Measurements from ENCODE around the gene FSD1L.

The FSD1L gene

GRCh38 chr9:105447814-105448812 is at the start of gene FSD1L:
TSS of gene FSD1L (plus strand) at chr9:105448034. CDS start at chr9:105448221, 187 bp downstream.
- DNase-seq (ENCODE audit: low read depth, low spot score), result peak; percentile 52

DNA sequence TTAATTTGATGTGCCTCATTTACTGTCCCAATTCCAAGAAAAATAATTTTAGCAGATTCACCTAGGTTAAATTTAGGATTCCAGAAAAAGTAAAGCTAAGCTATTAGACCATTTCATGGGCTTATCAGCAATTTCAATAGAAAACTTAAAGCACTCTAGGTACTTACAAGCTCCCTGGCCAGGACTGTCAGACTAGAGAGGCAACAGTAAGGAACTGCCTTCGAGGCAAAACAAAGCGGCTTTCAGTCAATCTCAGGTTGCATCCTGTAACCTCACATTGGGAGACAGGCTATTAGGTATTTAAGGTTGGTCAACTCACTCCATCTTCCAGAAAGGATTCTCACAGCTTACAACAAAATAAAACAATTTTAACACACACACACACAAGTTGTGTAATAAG is 48.7 kb upstream of the FSD1L start:
- no peak for DNase-seq (ENCODE audit: low read depth, low spot score)

DNA sequence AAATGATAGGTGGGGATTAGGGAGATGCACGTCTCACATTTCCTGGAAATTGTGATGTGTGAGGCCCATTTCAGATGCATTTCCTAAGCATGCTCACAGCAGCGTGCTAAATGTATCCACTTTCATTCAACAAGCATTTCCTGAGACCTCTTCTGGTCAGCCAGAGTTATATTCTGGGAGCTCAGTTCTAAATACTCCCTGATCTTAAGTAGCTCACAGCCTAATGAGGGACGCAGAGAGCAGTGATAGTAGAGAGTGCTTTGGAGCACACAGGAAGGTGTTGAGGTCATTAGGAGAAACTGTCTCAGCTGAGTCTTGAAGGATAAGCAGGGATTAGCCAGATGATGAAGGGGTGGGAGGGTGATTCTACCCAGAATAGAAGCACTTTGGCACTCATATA is 46.2 kb upstream of the FSD1L start:
- DNase-seq (ENCODE audit: low read depth, low spot score), result no peak

- DNase-seq (ENCODE audit: low read depth, low spot score), result no peak
These were observed 44.1 kb upstream of the FSD1L start for GRCh38 chr9:105403552-105404248.

- DNase-seq (ENCODE audit: low read depth, low spot score), result no peak
These were observed 42.2 kb upstream of the FSD1L start for GRCh38 chr9:105405514-105406131.

- DNase-seq (ENCODE audit: low read depth, low spot score), result no peak
These were observed 41.5 kb upstream of the FSD1L start for GRCh38 chr9:105406369-105406768.

DNA sequence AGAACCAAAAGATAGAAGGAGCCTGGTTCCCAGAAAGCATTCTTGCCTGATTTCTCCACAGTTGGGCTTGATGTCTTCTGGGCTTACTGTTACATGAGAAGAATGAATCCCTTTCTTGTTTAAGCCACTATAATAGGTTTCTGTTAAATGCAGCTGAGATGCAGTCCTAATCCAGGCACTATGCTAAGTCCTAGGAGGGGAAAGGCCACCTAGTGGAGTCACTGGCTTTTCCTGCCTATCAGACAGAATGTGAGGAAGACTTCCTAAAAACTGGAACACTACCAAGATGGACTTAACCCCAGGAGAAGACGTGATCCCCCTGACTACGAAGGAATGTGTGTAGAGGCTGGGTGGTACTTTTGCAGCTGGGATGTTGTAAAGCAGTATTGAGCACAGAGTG is 34.3 kb upstream of the FSD1L start:
- no peak for DNase-seq (ENCODE audit: low read depth, low spot score)

- peak; percentile 24 for DNase-seq (ENCODE audit: low read depth, low spot score)
These were observed 32.7 kb upstream of the FSD1L start for GRCh38 chr9:105414947-105415661.

- no peak for DNase-seq (ENCODE audit: low read depth, low spot score)
These were observed 32.2 kb upstream of the FSD1L start for GRCh38 chr9:105415662-105415980.

DNA sequence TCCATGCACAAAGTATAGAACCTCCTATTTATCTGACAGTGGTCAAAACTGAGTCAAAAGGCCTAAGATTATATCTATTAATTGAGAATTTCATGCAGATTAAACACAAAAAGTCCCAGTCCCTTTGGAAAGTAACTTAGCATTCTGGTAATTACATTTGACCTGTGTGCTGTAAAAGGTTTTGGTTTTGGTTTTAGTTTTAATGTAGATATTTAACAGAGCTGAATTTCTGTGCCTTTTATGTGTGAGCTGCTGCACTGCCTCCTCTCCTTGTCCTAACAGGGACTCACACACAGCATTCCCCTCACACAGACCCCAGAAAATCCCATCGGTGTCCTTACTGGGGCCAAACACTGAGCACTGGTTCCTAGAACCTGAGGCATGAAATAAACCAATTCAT is 31.0 kb upstream of the FSD1L start:
- DNase-seq (ENCODE audit: low read depth, low spot score), result no peak

GRCh38 chr9:105418588-105419500 is 29.0 kb upstream of the FSD1L start:
- DNase-seq (ENCODE audit: low read depth, low spot score), result no peak

- no peak for DNase-seq (ENCODE audit: low read depth, low spot score)
These were observed 27.8 kb upstream of the FSD1L start for GRCh38 chr9:105419816-105420597.

GRCh38 chr9:105421154-105421553 is 26.7 kb upstream of the FSD1L start:
- no peak for DNase-seq (ENCODE audit: low read depth, low spot score)

DNA sequence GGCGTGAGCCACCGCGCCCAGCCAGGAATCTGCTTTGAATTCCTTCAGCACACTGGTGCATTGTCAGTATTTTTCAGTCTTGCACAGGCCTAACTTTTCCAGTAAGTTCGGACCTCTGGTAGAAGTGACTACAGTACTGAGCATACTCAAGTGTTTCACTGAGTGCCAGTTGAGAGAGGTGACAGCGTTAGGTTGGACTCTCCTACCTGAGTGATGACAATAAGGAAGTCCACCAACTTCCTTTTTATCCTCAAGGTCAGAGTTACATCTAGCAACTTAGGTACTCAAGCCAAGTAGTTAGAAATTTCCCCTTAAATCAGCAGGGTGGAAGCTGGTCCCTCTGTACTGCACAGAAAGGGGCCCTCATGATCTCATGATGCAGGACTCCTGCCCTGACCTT is 26.0 kb upstream of the FSD1L start:
- DNase-seq (ENCODE audit: low read depth, low spot score), result no peak

GRCh38 chr9:105425816-105426433 is 21.9 kb upstream of the FSD1L start:
- DNase-seq (ENCODE audit: low read depth, low spot score), result no peak

- no peak for DNase-seq (ENCODE audit: low read depth, low spot score)
These were observed 21.2 kb upstream of the FSD1L start for GRCh38 chr9:105426657-105427056.

DNA sequence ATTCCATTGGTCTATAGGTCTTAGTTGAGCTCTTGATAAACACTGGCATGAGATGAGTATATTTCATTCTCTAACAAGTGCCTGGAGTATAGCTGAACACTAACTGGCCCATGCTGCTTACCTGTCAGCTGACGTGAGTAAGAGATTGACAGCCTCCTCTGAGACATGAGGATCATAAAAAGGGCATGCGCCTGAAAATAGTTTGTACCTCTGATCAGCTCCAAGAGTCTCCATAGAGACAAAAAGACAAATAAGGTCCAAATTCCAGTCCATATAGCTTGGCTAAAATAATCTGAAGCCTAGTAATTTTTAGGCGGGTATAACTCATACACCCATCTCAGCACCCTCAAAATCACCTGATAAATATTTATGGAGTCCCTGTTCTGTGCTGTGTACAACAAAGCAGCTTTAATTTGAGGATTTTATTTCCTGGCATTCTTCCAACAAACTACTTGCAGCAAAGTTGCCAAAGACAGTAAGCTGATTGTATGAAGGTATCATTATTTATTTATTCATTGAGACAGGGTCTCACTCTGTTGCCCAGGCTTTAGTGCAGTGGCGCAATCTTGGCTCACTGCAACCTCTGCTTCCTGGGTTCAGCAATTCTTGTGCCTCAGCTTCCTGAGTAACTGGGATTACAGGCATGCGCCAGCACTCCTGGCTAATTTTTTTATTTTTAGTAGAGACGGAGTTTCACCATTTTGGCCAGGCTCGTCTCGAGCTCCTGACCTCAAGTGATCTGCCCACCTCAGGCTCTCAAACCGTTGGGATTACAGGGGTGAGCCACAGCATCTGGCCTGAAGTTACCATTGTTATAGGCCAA is 16.2 kb upstream of the FSD1L start:
- no peak for DNase-seq (ENCODE audit: low read depth, low spot score)

- DNase-seq (ENCODE audit: low read depth, low spot score), result no peak
These were observed 15.5 kb upstream of the FSD1L start for GRCh38 chr9:105432247-105432842.
